NCI-H1048 (cell line): Measurements from ENCODE around the gene MAGEF1.
"Not testable (repeated sequence)": the region's sequence is repeated elsewhere in the genome, so short reads cannot be mapped to it uniquely, and the experiment has no call there.

Experiments used
- DNase-seq: peaks from one replicate; lab custom pipeline; 2025; lab: John Stamatoyannopoulos, UW

MAGEF1 gene

DNA sequence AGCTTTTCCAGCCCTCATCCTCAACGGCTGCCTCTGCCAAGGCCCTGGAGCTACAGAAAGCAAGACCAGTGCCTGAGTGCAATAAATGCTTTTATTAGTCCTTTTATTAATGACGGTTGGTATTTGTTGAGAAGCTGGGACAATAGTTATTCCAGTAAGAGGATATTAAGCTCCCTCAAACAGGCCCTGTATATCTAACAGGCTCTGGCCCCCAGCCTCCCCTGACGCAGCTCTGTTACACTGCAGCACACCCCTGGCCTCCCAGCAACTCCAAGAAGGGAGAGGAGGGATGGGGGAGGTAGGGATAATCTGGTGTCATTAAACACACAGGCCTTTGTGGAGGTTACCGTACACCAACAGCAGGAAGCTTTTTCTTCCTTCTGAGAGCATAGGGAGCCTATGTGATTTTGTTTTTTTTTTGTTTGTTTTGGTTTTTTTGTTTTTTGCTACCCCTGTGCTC is 30.8 kb upstream of the MAGEF1 start:
- DNase-seq, result no peak

DNA sequence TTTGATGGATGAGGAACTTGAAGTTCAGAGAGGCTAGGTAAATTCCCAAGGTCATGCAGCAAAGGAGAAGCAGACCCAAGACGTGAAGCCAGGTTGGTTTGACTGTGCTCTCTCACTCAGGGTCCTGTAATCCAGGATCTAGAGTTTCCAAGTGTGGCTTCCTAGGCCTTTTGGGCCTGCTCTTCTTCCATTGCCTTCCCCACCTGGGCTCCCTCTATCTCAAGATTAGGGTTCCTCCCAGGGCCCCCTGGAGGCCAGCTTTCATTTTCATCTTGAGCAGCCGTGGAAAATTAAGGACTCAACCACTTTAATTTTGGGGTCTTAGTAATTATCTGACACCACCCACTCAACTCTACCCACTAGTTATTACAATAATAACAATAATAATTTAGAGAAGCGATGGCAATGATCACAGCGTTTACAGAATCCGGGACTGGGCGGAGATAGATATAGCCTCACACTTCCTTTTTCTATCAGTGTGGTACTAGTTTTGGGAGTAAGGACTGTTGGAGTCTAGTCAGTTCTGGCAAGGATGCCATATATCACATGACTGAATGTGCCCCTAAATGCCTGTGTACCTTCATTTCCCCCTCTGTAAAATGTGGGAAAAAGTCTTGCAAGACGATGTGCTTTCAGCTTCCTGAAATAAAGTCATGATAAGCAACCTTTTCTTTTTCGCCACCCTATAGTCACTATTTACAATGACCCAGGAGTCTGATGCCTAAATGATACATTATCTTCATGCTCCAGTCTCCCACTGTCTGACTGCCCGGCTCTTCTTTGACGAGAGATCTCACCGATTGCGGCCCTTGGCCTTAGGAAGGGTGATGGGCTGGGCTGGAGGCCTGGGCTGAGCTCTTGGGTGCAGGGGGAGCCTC is 30.2 kb upstream of the MAGEF1 start:
- no peak for DNase-seq

DNA sequence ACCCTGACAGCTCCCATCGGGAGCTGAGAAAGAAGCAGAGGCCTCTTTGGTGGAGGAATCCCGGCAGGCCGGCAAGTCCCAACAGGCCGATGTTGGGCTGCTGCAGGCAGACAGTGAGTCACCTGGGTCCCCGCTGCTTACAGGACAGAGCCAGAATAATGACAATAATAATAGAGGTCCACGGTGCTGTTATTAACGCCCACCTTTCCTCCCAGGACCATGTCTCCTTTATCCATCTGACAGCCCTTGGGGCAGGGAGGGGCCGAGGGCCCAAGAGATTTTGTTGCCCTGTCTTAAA is 29.3 kb upstream of the MAGEF1 start:
- DNase-seq, result no peak

DNA sequence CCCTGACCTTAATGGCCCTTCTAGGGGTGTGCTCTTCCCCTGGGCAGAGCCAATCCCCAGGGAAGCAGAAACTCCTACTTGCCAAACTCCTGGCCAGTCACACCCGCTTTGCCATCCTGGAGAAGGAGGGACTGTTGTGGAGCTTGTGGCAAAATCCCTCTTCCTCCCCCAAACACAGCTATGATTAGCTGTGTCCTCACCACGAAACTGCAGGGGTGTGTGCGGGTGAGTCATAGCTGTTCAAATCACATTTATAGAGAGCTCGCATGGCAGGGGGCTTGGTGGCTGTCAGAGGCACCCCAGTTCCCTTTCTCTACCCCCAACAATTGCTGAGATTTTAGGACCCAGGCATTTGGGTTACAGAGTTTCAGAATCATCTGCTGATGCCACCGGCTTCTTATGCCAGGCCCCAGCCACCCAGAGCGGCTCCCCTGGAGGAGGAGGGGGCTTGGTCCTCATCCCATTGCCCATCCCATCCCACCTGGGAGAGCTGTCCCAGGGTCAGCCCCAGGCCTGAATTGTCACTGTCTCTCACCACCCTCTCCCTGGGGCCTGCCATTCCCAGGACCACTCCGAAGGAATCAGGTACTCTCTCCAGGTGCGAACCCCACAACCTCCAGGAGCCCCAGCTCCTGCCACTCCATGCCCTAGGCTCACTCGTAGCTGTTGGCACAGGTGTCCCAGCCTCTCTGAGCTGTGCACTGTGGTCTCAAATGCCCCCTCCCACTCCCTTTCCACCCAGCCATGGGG is 28.8 kb upstream of the MAGEF1 start:
- no peak for DNase-seq

DNA sequence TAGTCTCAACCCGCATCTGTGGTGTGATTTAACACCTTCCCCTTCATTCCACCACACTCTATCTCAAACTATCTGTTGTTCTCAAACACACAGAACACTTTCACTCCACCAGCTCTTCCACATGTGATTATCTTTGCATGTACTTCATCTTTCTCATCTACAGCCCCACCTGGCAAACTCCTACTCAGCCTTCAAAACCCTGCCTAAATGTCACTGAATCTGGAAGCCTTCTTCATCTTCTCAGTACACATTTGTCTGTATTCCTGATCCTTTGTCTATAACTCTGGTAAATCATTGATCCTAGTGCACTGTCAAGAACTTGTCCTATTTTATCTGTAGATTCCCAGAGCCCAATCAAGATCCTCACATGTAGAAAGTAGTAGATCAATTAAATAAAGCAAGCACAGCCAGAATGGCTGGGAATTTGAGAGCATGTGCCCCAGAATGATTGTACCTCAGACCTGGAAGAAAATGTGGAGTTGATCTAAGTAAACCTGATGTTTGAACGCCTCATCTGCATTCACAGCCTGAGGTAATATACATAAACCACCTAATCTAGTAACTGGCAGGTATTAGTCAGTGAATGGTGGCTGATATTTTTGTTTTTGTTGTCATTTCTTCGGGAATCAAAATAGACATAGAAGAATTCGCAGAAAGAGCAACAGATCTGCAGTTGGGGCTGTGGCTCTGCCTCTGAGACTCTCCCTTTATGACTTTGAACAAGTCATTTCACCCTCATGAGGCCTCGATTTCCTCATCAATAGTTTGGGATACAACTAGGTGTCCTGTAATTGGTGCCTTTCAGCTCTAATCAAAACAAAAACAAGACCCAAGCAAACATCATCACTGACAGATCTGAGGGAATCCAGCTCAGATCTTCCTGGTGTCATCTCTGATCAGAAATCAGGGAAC is 28.0 kb upstream of the MAGEF1 start:
- DNase-seq, result no peak

DNA sequence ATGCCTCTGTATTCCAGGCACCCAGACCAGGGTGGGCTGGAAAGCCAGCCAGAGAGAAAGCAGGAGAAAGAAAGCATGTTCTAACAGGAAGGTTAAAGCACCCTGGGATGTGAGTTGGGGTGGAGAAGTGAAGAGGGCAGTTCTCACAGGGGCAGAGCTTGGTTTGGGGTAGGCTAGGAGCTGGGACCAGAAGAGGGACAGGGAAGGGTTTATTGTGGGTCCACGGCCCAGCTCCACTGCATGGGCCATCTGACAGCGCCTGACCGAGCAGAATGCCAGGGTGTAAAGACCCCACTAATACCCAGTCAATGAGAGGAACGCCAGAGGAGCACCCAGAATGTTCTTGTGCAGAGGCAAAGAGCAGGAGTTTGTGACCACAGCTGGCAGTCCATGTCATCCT is 27.1 kb upstream of the MAGEF1 start:
- no peak for DNase-seq

DNA sequence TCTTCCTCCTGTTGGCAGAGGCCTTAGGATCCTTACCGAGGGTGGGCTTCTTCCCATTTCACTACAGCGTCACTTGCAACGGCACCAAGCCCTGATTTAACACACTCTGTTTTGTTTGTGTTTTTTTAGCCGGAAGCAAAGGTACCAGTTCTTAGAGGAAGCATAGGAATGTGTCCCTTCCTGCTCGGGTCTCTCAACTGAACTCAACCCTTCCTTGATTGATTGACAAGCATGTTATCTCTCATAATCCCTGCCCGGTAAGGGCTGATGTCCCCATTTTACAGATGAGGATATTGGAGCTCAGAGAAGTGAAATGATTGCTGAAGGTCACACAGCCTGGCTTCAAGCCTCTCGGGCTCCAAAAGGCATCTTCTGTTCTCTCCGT is 26.6 kb upstream of the MAGEF1 start:
- DNase-seq, result no peak

DNA sequence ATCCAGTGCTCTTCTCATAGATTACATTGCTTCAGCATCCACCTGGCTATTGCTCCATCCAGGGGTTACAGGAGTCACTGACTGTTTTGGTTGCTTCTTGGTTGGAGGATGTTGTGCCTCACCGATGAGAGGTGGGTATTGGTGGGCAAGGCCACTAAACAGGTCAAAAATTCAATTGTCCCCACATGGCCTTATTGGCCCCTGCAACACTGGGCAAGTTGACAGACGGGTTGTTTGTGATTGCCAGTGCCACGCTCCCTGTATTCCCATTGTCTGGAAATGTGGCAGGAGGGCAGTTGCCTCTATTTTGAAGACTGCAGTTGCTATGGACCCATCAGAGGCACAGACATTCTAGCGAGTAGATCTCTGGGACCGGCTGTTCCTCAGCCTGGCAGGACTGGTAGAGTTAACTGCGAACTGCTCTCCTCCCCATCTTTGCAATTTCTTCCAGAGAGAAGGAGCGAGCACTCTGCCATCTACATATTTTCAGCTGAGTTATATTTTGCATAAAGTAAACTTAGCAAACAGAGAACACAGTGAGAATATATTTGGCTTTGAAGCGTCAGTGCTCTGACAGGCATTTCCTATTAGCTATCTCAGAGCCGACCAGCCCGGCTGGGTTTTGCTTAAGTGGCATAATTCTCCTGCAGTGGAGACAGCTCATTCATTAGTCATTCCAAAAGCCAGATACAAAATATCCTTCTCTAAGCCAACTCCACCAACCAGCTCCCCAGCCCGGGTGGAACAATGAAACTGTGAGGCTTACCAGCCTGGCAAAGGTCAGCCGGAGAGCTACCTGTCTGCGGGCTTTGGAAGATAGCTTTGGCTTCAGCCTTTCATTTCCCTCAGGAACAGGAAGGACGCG is 26.0 kb upstream of the MAGEF1 start:
- no peak for DNase-seq

DNA sequence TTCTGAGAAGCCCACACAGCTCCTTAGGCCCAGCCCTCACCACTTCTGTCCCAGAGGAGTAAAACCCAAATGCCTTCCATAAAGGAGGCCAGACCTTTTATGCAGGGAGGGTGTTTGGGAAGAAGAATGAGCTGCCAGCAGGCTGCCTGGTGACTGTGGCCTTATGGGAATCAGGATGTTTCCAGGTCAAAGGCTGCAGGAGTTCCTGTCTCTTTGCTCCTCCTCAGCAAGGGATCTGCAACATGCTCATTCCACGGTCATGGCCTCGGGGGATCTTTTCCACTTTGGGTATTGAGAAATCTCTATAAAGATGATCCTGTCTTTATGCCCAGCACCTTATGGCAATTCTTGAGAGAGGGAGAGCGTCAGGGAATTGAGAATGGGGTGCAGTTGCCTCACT is 25.2 kb upstream of the MAGEF1 start:
- no peak for DNase-seq

DNA sequence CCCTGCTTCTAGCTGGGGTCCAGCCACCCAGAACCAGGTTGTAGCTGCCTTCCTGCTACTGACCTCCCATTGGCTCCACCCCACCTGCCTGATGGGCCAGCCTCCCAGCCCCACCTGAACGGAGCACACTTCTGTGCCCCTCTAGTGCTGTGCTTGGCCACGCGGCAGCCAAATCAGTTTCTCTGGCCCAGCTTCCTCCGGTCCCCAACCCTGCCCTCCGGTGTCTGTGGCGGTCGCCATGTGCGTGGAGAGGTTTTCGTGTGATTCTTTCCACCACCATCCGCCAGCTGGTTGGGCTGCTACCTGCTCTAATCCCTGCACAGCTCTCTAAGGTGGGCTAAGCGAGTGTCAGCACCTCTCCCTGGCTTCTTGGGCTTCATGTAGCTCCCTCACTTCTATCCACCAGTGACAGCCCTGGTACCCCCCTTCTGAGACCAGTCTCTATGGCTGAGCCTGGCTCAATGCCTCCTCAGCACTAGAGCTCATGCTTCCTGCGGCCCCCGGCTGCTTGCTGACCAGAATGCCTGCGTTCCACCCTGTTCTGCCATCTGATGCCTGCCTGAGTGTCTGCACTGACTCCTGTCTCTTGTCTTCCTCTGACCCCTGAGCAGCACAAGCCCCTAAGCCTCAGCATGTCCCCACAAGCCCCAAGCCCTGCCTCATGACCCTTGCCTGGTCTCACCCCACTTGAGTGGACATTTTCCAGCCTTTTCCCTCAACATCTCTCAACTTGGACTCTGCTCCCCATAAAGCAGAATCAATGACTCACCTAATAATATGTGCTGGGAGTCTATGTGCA is 23.2 kb upstream of the MAGEF1 start:
- DNase-seq, result no peak

DNA sequence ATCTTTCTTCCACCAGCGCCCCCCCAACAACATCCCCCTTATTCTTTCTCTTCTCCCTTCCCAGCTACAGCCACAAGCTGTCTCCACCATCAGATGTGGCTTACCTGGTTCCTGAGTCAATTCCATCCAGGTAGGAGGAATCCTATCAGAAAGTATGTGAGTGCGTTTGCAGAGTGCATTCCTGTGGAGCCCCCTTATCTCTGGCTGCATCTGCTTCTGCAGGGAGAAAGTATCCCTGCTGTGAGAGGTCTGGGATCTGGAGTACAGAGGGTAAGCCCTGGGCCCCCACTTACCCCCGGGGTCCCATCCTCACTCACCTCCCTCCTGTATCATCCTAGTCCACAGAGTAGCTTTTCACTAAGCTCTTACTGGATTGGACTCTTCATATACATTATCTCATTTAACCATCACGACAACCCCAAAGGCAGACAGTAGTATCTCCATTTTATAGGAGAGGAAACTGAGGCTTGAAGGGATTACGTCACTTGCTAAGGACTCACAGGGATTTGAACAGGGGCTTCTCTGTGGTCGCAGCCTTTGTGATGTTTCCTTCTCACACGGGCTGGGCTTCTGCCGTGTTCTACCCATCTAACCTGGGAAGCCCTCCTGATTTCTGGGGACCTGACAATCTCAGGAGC is 22.2 kb upstream of the MAGEF1 start:
- DNase-seq, result no peak

DNA sequence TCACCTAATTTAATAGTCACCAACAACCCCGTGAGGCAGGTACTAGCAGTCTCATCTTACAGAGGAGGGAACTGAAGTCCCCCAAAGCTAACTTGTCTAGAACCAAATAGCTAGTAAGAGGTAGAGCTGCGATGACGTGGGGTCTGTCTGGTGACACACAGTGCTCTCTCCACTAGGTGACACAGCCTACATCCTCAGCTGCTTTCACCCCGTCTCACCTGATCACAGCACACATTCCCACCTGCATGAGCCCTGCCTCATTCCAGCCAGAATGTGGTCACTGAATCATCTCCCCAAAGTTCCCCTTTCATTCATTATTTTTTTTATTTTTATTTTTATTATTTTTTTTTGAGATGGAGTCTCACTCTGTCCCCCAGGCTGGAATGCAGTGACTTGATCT is 21.3 kb upstream of the MAGEF1 start:
- DNase-seq, result no peak

DNA sequence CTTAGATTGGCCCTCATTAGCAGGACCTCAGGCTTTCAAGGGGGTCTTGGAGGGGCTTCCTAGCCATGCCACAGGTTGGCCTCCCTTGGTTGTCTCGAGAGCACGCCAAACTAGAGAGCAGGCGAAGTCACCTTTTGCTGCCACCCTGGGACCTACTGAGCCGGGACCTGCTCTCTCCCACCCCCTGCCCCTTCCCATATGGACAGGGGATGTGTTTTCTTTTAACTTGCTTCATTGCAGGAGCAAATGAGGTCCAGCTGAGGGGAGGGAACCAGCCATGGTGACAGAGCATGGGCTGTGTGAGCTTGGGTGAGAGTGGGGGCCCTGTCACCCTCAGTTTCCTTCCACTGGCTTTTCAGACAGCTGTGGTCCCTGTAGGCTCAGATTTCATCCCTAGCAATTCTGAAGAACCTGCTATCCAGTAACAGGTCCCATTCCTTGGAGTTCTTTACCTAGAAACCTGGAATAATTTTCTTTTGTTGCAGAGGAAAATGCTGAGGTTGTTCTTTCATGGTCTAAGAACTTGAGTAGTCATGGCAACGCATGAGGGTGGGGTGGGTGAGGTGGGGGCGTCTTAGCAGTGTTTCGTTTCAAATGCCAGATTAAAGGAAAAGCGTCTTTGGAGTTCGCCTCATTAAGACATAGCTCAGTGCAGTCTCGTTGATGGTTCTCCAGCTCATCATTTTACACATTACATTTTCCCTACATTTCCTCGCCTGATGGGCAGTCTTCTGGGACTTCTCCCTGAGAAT is 20.1 kb upstream of the MAGEF1 start:
- no peak for DNase-seq

DNA sequence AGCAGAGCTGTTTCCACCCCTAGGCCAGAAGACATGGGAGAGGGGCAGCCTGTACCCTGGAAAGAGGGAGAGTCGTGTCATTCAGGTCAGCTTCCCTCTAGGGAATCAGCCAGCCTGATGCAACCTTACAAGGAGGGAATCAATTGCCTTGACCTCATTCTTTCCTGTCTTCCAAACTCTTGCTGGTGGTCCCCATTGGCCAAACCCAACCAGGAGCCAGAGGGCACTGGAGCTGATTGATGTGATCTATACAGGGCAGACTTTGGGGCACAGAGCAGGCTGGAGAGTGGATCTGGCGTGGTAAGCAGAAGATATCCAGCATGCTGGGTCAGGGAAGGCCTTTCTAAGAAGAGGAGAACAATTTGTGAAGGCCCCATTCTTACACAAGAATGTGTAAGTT is 19.1 kb upstream of the MAGEF1 start:
- no peak for DNase-seq

DNA sequence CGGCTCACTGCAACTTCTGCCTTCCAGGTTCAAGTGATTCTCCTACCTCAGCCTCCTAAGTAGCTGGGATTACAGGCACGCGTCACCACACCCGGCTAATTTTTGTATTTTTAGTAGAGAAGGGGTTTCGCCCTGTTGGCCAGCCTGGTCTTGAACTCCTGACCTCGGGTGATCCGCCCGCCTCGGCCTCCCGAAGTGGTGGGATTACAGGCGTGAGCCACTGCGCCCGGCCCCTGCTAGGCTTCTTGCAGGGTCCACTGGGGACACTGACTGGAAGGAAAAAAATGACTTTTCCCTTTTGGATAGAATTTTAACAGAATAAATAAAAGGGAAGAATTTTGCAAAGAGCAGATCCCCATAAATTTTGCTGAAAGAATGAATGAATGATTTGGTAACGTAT is 17.3 kb upstream of the MAGEF1 start:
- not testable (repeated sequence) for DNase-seq

DNA sequence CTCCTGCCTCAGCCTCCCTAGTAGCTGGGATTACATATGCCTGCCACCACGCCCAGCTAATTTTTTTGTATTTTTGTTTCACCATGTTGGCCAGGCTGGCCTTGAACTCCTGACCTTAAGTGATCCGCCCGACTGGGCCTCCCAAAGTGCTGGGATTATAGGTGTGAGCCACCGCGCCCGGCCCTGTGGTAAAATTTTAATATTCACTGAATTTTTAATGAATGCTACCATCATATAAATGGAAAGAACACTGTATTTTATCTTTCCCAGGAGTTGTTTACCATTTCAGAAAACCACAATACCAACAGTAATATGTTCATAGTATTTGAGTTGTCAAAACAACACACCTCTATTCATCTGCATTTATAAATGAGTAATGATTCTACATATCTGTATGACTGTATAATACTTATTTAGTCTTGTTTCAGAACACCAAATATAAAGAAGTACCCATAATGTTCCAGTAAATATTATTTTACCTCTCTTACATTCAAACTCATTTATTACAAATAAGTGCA is 16.2 kb upstream of the MAGEF1 start:
- DNase-seq, result no peak

DNA sequence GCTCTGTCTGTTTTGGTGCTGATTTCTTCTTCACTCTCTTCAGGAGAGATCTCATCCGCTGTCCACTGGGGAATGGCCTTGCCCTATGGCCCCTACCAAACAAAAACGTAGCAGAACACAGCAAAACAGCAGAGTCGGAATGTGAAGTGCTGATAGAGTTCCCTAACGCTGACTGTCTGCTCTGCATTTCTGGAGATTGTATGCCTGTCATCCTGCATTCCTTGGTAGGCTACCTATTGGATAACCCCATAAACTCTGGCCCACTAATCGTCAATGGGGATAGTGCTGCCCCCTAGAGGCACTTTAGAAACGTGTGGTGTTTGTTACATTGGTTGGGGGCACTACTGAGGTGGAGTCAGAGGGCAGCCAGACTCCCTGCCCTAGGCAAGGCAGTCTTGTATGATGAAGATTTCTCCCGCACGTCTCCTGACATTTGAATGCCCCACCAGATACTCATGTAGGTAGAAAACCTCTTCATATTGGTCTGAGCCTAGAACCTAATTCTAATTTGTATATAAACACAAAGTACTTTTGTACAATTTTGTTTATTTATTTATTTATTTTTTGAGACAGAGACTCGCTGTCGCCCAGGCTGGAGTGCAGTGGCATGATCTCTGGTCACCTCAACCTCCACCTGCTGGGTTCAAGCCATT is 15.6 kb upstream of the MAGEF1 start:
- peak; percentile 54 for DNase-seq

DNA sequence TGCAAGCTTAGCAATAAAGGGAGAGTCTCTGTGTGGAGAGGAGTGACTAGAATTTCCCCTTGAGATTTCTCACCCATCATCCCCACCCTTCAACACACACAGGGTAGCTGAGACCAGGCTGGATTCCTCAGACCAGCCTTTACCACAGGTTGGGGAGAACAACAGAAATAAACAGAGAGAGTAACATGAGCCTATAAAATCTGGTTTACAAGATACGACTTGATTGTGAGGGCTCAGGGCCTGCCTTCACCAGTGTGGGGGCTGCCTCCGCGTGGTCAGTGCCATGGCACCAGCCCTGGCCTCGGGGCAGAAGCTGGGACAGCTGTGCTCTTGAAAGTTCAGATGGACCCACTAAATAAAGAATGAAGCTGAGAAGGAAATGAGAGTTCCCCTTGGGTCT is 14.6 kb upstream of the MAGEF1 start:
- DNase-seq, result no peak
